ENCODE results near the gene MRPL48.

The MRPL48 gene

DNA sequence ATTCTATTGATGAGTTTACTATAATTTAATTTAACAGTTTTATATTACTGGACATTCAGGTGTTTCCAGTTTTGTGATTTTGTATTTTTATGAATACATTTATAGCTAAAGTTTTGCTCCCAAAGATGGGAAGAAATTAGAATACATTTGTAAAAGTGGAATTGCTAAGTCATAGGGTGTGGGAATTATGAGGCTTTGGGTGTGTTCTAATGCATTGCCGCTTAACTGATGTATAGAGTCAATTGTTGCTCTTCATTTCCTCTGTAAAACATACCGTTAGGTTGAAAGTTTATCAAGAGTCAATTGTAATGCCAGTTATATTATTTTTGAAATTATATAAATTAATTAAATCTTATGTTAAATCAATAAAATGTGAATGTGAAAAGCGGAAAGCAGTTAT lies 105.4 kb downstream of the MRPL48 start:
- DNase-seq (ENCODE audit: low spot score), result no peak

DNA sequence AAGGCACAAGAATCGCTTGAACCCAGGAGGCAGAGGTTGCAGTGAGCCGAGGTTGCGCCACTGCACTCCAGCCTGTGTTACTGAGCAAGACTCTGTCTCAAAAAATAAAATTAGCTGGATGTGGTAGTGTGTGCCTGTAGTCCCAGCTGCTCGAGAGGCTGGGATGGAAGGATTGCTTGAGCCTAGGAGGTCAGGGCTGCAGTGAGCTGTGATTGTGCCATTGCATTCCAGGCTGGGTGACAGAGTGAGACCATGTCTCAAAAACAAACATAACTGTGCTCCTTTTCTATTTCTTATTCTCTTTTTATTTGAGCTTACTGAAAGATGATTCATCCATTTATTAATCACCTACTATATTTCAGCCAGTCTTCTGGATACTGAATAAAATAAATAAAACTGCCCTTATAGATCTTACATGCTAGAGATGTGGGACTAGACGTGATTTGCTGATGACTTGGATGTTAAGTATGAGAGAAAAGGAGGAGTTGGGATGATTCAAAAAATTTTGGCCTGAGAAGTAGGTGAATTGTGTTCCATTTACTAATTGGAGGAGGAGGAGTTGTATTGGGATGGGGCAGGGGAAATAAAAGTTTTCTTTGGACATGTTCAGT lies 107.2 kb downstream of the MRPL48 start:
- DNase-seq (ENCODE audit: low spot score), result no peak

DNA sequence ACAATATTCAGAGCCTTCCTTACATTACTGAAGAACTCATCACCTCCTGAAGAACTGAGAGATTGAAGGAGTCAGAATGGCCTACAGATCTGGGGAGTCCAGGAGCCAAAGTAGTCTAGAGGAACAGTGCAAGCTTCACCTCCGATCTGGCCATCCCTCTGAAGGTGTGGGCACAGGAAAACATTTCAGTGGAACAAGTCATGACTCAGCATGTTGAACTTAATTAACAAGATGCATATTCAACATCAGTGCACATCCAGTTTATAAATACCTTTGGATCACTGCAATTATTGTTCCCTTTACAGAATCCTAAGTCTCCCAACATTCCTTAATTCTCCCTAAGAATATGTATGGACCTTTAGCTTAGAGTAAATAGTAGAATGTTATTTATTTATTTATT lies 114.6 kb downstream of the MRPL48 start:
- DNase-seq (ENCODE audit: low spot score), result no peak

DNA sequence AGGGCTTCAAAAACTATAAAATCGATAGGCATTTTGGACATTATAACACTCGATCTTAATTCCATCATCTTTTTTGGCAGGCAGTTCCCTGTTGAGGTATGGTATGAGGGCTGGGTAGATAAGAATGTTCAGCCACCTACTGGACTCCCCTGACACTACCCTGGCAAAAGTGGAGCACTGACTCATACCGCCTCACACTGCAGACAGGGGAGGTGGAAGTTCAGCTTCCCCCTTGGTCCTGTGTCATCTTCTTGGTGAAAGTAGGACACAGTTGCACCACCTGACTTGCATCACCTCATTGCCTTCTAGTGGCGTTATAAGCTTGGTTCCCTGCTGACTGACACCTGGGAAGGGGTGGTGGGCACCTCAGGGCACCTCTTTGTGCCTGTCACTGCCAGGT lies 119.5 kb downstream of the MRPL48 start:
- peak; percentile 23 for DNase-seq (ENCODE audit: low spot score)

- DNase-seq (ENCODE audit: low spot score), result no peak
Observed at GRCh38 chr11:73912026-73912425, 124.4 kb downstream of the MRPL48 start.

DNA sequence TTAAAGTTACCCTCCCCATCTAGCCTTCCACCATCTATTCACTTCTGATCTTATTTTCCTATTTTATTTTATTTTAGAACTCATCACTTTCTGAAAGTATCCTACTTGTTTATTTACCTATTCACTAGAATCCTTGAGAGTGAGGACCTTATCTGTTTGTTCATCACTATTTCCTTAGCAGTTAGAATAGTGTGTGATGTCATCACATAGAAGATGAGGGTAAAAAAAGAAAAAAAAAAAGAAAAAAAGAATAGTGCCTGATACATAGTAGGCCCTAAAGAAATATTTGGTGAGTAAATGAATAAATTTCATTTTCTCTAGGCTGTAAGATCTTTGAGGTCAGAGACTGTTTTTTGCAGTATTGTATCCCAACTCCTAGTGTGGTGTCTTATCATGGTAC lies 125.8 kb downstream of the MRPL48 start:
- DNase-seq (ENCODE audit: low spot score), result no peak

DNA sequence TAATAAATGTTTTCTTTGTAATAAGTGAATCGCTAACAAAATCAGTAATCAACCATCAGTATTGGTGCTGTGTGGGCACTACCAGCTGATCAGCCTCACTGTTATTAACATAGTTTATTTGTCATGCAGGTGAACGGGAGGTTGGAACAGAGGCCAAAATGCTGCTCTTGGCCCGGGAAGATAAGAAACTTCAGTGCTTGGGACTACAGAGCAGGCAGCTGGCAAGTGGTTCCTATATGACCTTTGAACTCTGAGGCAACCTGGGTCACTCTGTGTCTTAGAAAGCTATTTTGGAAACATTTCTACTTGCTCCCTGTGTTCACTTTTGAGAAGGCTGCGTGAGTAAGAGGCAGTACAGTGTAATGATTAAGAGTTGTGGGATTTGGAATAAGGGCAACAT lies 126.6 kb downstream of the MRPL48 start:
- no peak for DNase-seq (ENCODE audit: low spot score)
